ENCODE data around the gene PFDN1.
A peak's percentile ranks its signal among the peaks of the same experiment; 100 is the strongest.
"Not testable (repeated sequence)": the region's sequence is repeated elsewhere in the genome, so short reads cannot be mapped to it uniquely, and the experiment has no call there.

Gene PFDN1, protein sequence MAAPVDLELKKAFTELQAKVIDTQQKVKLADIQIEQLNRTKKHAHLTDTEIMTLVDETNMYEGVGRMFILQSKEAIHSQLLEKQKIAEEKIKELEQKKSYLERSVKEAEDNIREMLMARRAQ

DNA sequence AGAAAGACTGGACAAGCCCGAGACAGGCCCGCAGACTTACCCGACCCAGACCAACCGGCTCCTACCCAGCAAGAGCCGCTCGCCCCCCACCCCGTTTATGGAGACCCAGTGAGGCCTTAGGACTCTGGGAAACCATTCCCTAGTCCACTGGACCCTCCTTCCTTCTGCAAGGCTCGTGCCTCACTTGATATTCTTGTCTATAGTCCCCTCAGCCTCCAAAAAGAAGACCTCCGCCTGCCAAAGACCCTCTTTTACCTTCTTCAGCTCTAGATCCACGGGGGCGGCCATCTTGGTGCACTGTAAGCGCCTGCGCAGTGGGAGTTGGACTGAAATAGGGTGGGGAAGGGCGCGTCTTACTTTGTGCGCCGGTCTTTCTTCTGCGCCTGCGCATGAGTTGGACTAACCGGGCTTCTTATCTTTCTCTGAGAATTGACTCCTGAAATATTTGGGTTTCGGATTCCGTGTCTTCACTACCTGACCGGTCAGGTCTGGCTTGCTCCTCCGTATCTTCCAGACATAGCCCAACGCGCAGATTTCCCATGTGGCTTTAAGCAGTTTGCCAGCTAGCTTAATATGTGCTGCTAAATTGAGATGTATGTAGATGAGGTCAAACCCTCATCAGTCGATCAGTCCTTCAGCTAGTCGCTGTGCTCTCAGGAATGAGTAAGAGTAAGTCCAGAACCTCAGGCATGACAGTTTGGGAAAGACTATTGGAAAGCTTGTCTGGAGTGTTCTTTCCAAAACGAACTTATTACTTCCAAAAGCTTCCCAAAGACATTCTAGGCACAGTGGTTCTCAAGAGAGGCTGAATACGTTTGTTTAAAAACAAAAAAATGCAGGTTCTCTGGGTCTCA is at the start of gene PFDN1:
TSS of gene PFDN1 (minus strand) at position 316 of the 854 bp plus-strand sequence. CDS start at position 288, 28 bp downstream.
- peak; percentile 64 for FAIRE-seq

DNA sequence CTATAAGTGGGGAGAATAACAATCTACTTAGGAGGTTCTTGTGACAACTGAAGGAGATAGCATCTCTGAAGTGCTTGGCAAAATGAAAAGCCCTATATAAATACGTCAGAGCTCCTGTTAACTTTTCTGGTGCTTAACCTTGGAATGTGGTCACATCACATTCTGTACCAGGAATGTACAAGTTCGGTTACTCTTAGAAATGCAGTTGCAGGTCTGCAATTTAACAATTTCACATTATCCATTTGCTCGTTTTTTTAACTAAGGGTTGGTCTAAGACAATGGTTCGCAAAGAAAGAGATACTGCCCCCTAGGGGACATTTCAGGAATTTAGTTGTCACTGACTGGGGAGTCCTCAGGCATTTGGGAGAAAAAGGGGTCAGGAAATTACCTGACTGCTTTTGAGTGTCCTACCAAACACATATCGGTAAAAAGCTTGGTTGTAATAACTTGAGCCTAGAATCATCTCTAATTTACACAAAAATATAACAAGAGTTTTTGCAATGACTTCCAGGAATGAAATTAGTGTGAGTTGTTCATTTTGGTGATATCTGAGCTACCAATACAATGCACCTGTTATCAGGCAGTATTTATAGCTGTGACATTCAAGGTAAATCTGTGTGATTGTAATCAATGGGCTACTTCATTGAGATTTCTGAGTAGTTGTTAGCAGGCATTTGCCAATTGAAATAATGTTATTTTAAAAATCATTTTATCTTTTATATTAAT is 48.9 kb upstream of the PFDN1 start:
- peak; percentile 80 for FAIRE-seq

DNA sequence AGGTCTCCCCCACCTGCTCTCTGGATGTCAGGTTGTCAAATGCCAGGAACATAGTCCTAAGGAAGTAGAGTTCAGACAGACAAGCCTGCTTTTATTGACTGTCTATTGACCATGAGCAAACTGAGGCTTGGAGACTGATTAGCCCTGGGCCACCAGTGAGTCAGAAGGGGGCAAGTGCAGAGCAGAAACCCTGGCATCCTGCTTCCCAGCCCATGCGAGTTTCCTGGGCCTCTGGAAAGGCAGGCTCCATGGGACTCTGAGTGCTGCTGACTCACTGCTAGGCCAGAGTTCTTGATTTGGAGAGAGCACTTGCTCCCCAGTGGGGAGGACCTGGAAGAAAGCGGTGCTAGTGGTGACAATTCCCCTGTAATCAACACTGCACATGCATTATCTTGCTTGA is 46.3 kb upstream of the PFDN1 start:
- no peak for FAIRE-seq

DNA sequence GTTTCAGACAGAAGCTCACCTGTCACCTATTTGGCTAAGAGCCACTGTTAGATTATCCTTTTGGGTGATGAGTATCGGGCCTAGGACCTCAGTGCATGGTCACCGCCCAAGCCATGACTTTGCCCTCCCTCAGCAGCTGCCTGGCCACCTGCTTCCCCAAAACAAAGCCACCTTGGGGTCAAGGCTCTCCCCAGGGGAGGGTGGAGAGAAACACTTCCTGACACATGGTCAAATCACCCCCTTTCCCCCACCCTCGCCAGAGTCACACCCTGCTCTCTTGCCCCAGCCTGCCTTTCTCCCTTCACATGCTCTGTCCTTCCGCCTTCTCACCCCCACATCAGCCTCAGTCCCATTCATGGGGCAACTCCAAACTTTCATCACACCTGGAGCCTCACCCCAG is 45.2 kb upstream of the PFDN1 start:
- no peak for FAIRE-seq

DNA sequence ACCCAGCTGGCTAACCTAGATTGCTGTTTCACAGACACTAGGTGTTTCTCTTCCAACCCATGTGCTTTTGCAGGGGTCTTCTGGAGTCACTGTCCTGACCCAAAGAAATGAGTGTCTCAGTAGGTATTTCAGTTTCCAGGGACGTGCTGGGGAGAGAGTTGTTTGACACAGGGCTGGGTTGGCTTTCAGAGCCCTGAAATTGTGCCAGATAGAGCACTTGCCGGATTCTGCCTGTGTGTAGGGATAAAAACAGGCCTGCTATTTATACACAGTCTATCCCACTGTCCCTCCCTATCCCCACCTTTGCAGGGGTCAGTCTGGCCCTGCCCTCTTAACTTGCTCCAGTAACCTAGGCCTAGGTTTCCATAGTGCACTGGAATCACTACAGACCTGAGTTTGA is 44.5 kb upstream of the PFDN1 start:
- no peak for FAIRE-seq

DNA sequence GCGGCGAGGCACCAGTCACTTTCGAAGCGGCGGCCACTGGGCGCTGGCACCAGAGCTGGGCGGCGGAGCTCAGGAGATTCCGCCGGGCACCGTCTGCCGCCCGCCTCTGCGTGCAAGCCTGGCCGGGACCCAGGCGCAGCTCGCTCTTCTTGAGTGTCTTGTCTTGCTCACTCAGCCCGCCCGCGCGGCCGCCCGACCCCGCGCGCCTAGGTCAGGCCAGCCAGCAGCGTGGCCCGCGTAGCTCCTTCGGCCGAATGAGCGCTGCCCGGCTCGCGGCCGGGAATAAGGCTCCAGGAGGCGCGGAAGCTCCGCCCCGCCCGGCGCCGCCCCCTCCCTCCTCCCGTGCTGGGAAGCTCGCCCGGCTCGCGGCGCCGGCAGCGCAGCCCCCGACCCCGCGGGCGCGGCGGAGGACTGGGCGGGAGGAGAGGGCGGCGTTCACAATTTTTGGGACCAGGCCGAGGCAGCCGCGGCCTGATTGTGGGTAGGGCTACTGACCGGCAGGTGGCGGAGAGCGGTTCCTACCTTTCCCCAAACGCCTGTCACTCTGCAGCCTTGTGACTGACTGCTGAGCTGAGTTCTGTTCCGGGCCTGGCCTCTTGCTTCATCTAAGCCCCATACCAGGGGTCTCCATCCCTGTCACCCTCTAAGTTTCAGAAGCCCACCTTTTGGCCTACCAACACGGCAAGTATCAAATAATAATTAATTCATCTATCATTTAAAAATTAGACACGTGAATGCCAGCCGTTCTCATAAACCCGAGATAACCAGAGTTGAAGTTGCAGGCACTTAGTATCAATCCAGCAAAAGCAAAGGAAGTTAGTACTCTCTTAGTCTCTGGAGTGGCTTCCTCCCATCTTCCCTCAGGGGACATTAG is 43.7 kb upstream of the PFDN1 start, which contains the start of gene HBEGF:
TSS of gene HBEGF (minus strand) at position 256 of the 874 bp plus-strand sequence. CDS start 275 bp downstream, outside the sequence.
- no peak for FAIRE-seq

DNA sequence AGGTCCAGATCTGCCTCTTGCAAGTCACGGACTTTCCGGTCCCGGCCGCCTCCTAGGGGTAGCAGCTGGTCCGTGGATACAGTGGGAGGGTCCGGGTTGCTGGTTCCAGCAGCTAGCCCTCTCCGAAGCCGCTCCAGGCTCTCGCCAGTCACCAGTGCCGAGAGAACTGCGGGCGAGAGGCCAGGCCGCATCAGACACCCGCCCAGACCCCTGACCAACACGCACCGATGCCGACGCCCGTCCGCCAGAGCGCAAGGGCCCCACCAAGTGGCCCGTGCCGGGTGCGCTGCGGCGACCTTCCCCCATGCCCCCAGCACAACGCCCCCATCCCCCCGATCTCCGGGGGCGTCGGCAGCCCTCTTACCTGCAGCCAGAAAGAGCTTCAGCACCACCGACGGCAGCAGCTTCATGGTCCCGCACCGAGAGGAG is 43.0 kb upstream of the PFDN1 start:
- FAIRE-seq: no peak

DNA sequence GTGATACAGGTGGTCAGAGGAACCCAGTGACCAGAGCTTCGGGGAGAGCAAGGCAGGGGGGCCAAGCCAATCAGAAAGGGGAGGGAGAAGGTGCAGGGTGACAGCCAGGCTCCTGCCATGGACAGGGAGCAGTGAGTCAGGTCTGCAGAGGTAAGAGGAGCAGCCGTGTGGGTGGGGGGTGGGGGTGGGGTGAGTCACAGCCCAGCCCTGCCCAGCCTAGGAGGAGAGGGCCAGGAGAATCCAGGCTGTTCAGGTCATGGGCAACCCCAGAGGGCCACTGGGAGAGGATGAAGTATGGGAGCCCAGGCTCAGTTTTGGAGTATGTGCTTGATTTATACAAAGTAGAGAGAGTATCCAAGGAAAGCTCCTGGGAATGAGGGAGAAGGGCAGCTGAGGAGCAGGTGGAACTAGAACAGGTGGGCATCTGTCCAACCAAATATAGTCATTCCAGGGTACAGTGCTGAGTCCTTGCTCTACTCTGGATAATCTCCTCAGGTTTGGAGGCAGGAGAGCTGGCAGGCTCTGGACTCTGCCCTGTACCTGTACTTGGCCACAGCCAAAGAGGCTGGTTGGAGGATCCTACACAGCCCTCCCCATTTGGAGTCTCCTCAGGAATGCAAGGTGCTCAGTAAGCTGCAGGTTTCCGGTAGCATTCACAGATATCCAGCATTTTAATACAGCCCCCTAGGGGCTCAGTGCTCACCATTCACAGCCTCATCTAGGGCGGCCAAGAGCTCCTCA is 42.0 kb upstream of the PFDN1 start:
- FAIRE-seq: no peak

DNA sequence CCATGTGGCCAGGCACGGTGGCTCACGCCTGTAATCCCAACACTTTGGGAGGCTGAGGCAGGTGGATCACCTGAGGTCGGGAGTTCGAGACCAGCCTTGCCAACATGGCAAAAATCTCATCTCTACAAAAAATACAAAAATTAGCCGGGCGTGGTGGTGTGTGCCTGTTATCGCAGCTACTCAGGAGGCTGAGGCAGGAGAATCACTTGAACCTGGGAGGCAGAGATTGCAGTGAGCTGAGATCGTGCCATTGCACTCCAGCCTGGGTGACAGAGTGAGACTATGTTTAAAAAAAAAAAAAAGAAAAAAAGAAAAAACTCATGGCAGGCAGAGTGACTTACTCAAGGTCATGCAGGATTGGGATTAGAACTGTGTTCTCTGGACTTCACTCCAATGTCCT is 40.9 kb upstream of the PFDN1 start:
- not testable (repeated sequence) for FAIRE-seq

DNA sequence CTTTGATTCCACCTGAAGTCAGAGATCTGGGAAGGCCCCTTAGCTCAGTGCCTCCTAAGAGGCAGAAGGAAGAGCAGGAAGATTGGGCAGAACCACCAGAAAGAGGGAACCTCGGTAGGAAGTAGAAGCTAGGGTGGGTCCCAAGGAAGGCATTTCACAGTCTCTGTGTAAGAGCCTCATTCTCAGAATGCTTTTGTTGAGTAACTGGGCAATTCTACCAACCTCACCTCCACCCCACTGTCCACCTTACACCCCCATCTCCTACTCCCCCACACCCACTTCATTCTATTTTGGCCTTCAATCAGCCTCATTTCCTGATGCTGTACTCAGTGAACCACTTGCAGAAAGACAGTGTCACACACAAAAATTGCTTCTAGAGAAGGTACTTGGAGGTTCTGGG is 40.0 kb upstream of the PFDN1 start:
- no peak for FAIRE-seq

DNA sequence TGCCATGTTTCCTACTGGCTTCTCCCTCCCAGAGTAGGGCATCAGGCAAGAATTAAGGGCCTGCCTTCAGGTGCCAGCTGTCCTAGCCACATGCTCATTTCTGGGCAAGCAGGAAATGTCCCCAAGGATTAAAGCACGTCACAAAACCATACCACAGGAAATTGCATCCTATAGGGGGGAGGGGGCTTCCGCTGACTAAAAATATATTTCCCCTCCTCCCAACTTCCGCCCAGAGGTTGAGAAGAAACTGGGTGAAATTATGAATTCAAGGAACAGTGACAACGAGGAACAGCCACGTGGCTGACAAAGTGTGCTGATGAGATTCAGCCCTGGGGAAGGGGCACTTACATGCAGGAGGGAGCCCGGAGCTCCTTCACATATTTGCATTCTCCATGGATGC is 39.4 kb upstream of the PFDN1 start:
- FAIRE-seq: no peak

DNA sequence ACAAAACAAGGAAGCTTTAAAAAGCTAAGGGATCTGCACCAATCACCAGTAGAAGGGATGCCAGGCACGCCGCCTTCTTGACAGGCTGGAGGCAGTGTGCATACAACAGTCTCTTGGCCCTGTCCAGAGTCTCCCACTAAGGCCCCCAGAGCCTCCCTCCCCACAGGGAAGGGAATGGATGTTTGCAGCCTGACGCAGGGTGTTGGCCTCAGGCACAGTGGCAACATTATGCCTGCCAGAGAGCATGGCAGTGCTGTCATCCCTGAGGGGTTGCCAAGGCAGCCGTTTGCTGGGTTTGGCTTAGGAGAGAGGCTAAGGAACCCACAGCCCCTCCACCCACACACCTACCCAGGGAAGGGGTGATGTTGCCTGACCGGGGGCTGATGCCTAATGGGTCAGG is 38.7 kb upstream of the PFDN1 start:
- no peak for FAIRE-seq

DNA sequence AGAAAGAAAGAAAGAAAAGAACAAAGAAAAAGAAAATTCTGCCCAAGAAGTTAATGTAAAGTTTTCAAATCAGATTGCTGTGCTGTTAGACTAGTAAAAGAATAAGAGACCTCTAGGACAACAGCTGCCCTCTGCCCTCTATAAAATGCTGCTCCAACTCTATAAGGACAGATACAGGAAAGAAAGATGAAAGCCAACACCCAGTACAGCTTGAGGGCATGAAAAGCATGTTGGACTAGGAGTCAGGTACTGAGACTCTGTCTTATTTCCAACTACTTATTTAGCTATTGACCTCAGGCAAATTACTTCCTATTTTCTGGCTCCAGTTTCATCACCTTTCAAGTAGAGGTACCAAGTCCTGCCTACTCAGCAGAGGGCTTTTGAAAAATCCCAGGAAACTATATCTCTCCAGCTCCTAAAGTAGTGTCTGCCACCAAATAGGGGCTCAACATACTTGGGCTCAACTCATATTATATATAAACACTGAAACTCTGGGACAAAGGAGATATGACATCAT is 37.8 kb upstream of the PFDN1 start:
- FAIRE-seq: no peak

DNA sequence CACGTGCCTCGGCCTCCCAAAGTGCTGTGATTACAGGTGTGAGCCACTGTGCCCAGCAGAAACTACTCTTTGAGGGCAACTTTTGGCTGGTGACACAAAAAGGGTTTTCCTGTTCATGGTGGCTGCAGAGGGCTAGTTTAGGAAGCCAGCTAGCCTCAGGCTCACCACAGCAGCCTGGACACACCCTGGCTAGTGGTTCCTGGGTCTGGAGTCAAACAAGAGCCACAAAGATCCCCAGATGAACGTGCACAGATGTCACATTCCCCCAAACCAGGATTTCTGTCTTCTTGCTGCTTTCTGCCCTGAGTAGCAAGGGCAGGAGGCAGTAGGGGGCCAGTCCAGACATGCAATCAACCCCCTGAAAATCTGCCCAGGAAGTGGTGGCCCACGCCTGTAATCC is 36.7 kb upstream of the PFDN1 start:
- no peak for FAIRE-seq

DNA sequence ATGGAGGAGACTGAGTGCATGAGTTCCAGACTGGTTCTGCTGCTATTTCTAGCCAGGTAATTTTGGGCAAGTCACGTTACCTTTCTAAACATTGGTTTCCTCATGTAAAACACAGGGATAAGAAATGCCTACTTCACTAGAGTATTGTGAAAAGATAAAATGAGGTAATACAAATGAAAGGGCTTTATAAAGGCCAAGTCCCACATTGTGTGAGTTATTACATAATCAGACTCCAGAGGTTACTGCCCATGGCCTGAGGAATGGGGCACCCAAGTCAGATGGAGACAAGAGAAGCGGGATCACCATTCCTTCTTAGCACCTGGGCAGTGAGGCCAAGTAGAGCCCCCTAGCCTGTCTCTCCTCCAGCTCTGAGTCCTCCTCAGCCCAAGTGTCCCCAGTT is 36.0 kb upstream of the PFDN1 start:
- no peak for FAIRE-seq

DNA sequence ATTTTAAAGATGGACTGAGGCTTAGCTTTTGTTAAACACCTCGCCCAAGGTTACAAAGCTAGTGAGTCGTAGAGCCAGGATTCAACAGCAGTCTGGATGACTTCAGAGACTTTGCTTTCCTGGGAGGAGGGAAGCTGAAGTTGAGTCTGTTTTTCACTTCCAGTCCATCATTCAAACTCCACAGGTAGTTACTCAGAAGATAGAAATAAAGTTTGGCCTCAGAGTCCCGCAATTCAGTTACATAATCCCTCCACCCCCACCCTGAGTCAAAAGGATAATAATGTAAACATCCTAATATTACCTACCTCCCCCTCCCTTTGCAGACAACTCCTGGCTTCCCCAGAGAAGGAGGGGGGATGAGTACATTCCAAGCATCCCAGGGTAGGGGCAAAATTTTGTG is 35.4 kb upstream of the PFDN1 start:
- FAIRE-seq: no peak

DNA sequence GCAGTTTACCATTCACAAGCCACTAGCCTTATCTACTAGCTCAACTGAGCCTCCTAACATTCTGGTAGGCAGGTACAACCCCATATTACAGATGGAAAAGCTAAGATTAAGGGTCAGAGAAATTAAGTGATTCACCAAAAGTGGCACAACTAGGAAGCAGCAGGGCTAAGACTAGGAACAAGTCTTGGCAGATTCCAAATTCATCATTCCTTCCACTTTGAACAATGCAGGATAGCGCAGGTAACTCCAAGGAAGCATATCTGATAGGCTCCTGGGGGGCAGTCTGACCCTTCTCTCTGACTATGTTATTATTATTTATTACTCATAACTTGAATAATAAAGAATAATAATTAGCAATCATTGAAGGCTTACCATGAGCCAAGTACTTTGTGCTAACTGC is 35.0 kb upstream of the PFDN1 start:
- FAIRE-seq: no peak

DNA sequence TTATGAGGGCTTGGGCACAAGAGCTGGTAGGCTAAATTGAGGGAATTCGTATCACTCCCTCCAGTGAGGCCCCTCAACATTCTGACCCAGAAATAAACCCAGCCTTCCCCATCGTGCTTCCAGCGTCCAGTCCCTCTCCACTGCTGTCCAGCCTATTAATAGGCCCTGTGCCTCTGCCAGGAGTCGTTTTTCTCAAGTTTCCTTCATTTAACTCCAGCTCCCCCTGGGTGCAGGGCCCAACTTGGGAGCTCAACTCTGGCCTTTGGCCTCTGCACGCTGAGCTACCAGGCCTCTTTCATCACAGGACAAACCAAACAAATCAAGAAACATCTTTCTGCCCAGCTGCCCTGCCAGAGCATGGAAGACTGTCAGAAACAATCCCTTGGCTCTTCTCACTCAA is 33.5 kb upstream of the PFDN1 start:
- no peak for FAIRE-seq

DNA sequence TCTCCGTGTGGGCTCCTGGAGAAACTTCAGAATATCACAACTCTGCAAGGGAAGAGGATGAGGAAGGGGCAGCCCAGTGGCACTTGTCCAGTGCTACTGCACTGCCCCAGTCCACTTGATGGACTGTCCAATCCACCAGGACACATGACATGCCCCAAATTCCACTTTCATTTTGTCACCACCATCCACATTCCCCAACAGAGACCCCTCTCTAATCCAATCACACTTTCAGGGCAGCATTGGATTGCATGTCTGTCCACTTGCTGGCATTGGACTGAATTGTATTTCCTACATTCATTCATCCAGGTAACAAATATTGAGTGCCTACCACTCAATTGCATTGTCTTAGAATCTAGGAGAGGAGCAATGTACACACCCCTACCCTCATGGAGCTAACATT is 28.7 kb upstream of the PFDN1 start:
- no peak for FAIRE-seq

DNA sequence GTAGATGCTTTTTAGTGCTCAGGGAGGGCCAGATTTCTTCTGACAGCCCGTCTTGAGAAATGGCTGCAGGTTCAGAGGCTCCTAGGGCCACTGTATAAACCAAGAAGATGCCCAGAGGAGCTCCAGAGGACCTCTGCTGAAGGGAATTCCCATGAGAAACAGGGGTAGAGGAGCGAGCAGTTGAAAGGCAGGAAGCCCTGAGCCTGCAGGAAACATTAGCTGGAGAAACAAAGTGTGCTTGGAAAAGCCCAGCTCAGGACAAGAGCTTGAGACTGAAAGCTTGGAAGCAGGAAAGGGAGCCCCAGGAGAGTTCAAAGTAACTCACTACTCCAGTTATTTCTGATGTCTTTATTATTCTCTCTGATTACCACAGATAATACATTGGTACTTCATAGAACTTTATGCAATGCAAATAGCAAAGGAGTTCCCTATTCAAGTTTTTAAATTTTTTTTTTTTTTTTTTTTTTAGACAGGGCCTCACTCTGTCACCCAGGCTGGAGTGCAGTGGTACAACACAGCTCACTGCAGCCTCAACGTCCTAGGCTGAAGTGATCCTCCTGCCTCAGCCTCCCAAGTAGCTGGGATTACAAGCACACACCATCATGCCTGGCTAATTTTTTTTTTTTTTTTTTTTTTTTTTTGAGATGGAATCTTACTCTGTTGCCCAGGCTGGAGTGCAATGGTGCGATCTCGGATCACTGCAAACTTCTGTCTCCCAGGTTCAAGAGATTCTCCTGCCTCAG is 27.0 kb upstream of the PFDN1 start:
- no peak for FAIRE-seq
